DOHH2 (cell line): ENCODE measurements around the gene HOXA1.

ENCODE experiments used
- H3F3A ChIP-seq: fragments of 200-600 bp; sonication (generic), shearing (Covaris generic); 2 replicates; pipeline ENCODE4 v1.6.0; 2016; ENCODE audit warnings: antibody characterized with exemption, mild to moderate bottlenecking; ENCODE audit not compliant: control insufficient read depth, insufficient read depth
- H3K27ac ChIP-seq: fragments of 200-600 bp; sonication (generic); 2 replicates; pipeline ENCODE4 v1.5.1; 2014; ENCODE audit warnings: low read depth, mild to moderate bottlenecking, low read length, moderate library complexity
- H3K27me3 ChIP-seq: fragments of 200-600 bp; sonication (generic); 2 replicates; pipeline ENCODE4 v1.6.1; 2014; ENCODE audit warnings: mild to moderate bottlenecking, low read length, mixed read lengths; ENCODE audit not compliant: control insufficient read depth
- H3K36me3 ChIP-seq: fragments of 200-600 bp; sonication (generic); 2 replicates; pipeline ENCODE4 v1.6.1; 2014; ENCODE audit warnings: mild to moderate bottlenecking, low read length, moderate library complexity, mixed read lengths; ENCODE audit not compliant: control insufficient read depth
- H3K4me1 ChIP-seq: fragments of 200-600 bp; sonication (generic); 2 replicates; pipeline ENCODE4 v1.6.1; 2014; ENCODE audit warnings: mild to moderate bottlenecking, low read length, mixed read lengths; ENCODE audit not compliant: control insufficient read depth
- H3K4me2 ChIP-seq: fragments of 200-600 bp; sonication (generic); 2 replicates; pipeline ENCODE4 v1.6.0; 2014; ENCODE audit warnings: mild to moderate bottlenecking, low read length, moderate library complexity
- H3K4me3 ChIP-seq: fragments of 200-600 bp; sonication (generic); 2 replicates; pipeline ENCODE4 v1.5.1; 2014; ENCODE audit warnings: mild to moderate bottlenecking, low read length, mixed read lengths
- H3K79me2 ChIP-seq: fragments of 200-600 bp; sonication (generic); 2 replicates; pipeline ENCODE4 v1.6.1; 2014; ENCODE audit warnings: mild to moderate bottlenecking, low read length, mixed read lengths; ENCODE audit not compliant: control insufficient read depth
- H3K9me2 ChIP-seq: fragments of 200-600 bp; sonication (generic); replicated peaks from 2 replicates; pipeline ENCODE4 v1.6.1; 2014; ENCODE audit warnings: mild to moderate bottlenecking, low read length, mixed read lengths; ENCODE audit not compliant: control insufficient read depth
- H3K9me3 ChIP-seq: fragments of 200-600 bp; sonication (generic); 2 replicates; pipeline ENCODE4 v1.6.1; 2014; ENCODE audit warnings: antibody characterized with exemption, low read length, mixed read lengths; ENCODE audit not compliant: control insufficient read depth, insufficient read depth
- H4K20me1 ChIP-seq: fragments of 200-600 bp; sonication (generic); 2 replicates; pipeline ENCODE4 v1.6.0; 2014; ENCODE audit warnings: low read depth, mild to moderate bottlenecking, antibody characterized with exemption, low read length, moderate library complexity; ENCODE audit not compliant: control insufficient read depth, insufficient read depth
- CTCF ChIP-seq: fragments of 200-600 bp; sonication (generic); IDR thresholded peaks from one replicate; pipeline ENCODE4 v1.5.1; 2014; ENCODE audit warnings: antibody characterized with exemption, mild to moderate bottlenecking, low read depth, low read length; ENCODE audit not compliant: poor library complexity, severe bottlenecking
- EZH2phosphoT487 ChIP-seq: fragments of 200-600 bp; sonication (generic); IDR thresholded peaks from 2 replicates; pipeline ENCODE4 v1.6.1; 2017; ENCODE audit warnings: borderline replicate concordance, mild to moderate bottlenecking, antibody characterized with exemption, low read length, moderate library complexity, mixed read lengths

The HOXA1 gene

GRCh38 chr7:27068259-27068658 is 27.5 kb downstream of the HOXA1 start:
- no peak overlapping the region for H3K4me2 ChIP-seq
- H3K79me2 ChIP-seq, result no peaks in the 10 kb centered on the region
- H3K4me1 ChIP-seq, result no peaks in the 10 kb centered on the region
- no peaks in the 10 kb centered on the region for H3K36me3 ChIP-seq
- H3K27me3 ChIP-seq, result peaks cover 8% of the 10 kb centered on the region; the same call in 1 of the 2 replicates
- H3K9me2 ChIP-seq, result no peaks in the 10 kb centered on the region
- H3F3A ChIP-seq, result no peaks in the 10 kb centered on the region
- H3K9me3 ChIP-seq, result no peaks in the 10 kb centered on the region
- H3K27ac ChIP-seq, result no peak overlapping the region
- no peak overlapping the region for H3K4me3 ChIP-seq
- TF ChIP-seq CTCF (no peak), EZH2phosphoT487 (no peak)
- no peaks in the 10 kb centered on the region for H4K20me1 ChIP-seq

GRCh38 chr7:27066148-27066547 is 29.7 kb downstream of the HOXA1 start:
- no peaks in the 10 kb centered on the region for H4K20me1 ChIP-seq
- no peak overlapping the region for H3K4me3 ChIP-seq
- H3K9me2 ChIP-seq, result no peaks in the 10 kb centered on the region
- no peak for TF ChIP-seq EZH2phosphoT487
- TF ChIP-seq CTCF, result no peak
- no peak overlapping the region for H3K4me2 ChIP-seq
- no peaks in the 10 kb centered on the region for H3F3A ChIP-seq
- H3K4me1 ChIP-seq, result no peaks in the 10 kb centered on the region
- H3K27ac ChIP-seq, result no peak overlapping the region
- H3K79me2 ChIP-seq, result no peaks in the 10 kb centered on the region
- no peaks in the 10 kb centered on the region for H3K9me3 ChIP-seq
- no peaks in the 10 kb centered on the region for H3K36me3 ChIP-seq
- H3K27me3 ChIP-seq, result peaks cover 6% of the 10 kb centered on the region; the same call in 1 of the 2 replicates

GRCh38 chr7:27065709-27066108 is 30.1 kb downstream of the HOXA1 start:
- no peak overlapping the region for H3K4me2 ChIP-seq
- TF ChIP-seq CTCF (no peak), EZH2phosphoT487 (no peak)
- no peaks in the 10 kb centered on the region for H3K36me3 ChIP-seq
- H3K4me3 ChIP-seq, result no peak overlapping the region
- no peak overlapping the region for H3K27ac ChIP-seq
- H3K9me2 ChIP-seq, result no peaks in the 10 kb centered on the region
- H3K79me2 ChIP-seq, result no peaks in the 10 kb centered on the region
- no peaks in the 10 kb centered on the region for H3K9me3 ChIP-seq
- H3F3A ChIP-seq, result no peaks in the 10 kb centered on the region
- no peaks in the 10 kb centered on the region for H4K20me1 ChIP-seq
- H3K27me3 ChIP-seq, result peaks cover 6% of the 10 kb centered on the region; the same call in 1 of the 2 replicates
- H3K4me1 ChIP-seq, result no peaks in the 10 kb centered on the region
